Astrocyte (in vitro differentiated cells and primary cell): ENCODE measurements around the gene DOK5. TPM values are rescaled to one million over a fixed set of nuclear protein-coding genes. Genes with fewer than 3 reads are reported as not detected.

ENCODE experiments used
- DNase-seq: peaks from one replicate; pipeline ENCODE4 v3.0.0-alpha.2; 2010; ENCODE audit warnings: low read depth
- FAIRE-seq: peaks from 2 replicates; lab custom pipeline; 2011; peaks lifted over from hg19 to GRCh38; lab: Jason Lieb, UNC
- H2AFZ ChIP-seq: 2 replicates; pipeline ENCODE4 v1.6.0; 2012; ENCODE audit warnings: low read depth, low read length, inconsistent platforms
- H3K27ac ChIP-seq: 2 replicates; pipeline ENCODE4 v1.5.1; 2011; ENCODE audit warnings: low read depth, low read length, inconsistent platforms
- H3K27me3 ChIP-seq: 2 replicates; pipeline ENCODE4 v1.6.0; 2011; ENCODE audit warnings: low read length, inconsistent platforms; ENCODE audit not compliant: insufficient read depth
- H3K36me3 ChIP-seq: 2 replicates; pipeline ENCODE4 v1.5.1; 2011; ENCODE audit warnings: low read length, inconsistent platforms; ENCODE audit not compliant: insufficient read depth
- H3K4me1 ChIP-seq: 2 replicates; pipeline ENCODE4 v1.5.1; 2011; ENCODE audit warnings: low read length, inconsistent platforms; ENCODE audit not compliant: insufficient read depth
- H3K4me2 ChIP-seq: 2 replicates; pipeline ENCODE4 v1.6.0; 2012; ENCODE audit warnings: low read length, inconsistent platforms
- H3K4me3 ChIP-seq: 2 replicates; pipeline ENCODE4 v1.5.1; 2011; ENCODE audit warnings: low read depth, mild to moderate bottlenecking, low read length, inconsistent platforms; ENCODE audit not compliant: insufficient read depth
- H3K79me2 ChIP-seq: 2 replicates; pipeline ENCODE4 v1.6.0; 2012; ENCODE audit warnings: mild to moderate bottlenecking, low read length, inconsistent platforms; ENCODE audit not compliant: insufficient read depth
- H3K9ac ChIP-seq: 2 replicates; pipeline ENCODE4 v1.6.0; 2012; ENCODE audit warnings: mild to moderate bottlenecking, low read length, inconsistent platforms
- H3K9me3 ChIP-seq: 2 replicates; pipeline ENCODE4 v1.5.1; 2012; ENCODE audit warnings: low read depth, mild to moderate bottlenecking, low read length, inconsistent platforms; ENCODE audit not compliant: insufficient read depth
- H4K20me1 ChIP-seq: 2 replicates; pipeline ENCODE4 v1.6.0; 2012; ENCODE audit warnings: low read length, inconsistent platforms; ENCODE audit not compliant: insufficient read depth
- H3K27ac Mint-ChIP-seq: one replicate; pipeline ENCODE4 v1.8.0; 2021; ENCODE audit warnings: mild to moderate bottlenecking, mixed read lengths; ENCODE audit not compliant: unreplicated experiment
- H3K27me3 Mint-ChIP-seq: one replicate; pipeline ENCODE4 v1.8.0; 2021; ENCODE audit warnings: low read depth, mixed read lengths; ENCODE audit not compliant: unreplicated experiment
- H3K36me3 Mint-ChIP-seq: one replicate; pipeline ENCODE4 v1.8.0; 2021; ENCODE audit warnings: low read depth, mixed read lengths; ENCODE audit not compliant: unreplicated experiment
- H3K4me1 Mint-ChIP-seq: one replicate; pipeline ENCODE4 v1.8.0; 2021; ENCODE audit warnings: low read depth, mixed read lengths; ENCODE audit not compliant: unreplicated experiment
- H3K4me3 Mint-ChIP-seq: one replicate; pipeline ENCODE4 v1.8.0; 2021; ENCODE audit warnings: mild to moderate bottlenecking, moderate library complexity, mixed read lengths; ENCODE audit not compliant: unreplicated experiment
- H3K9me3 Mint-ChIP-seq: one replicate; pipeline ENCODE4 v1.8.0; 2021; ENCODE audit warnings: mild to moderate bottlenecking, mixed read lengths; ENCODE audit not compliant: unreplicated experiment
- EZH2 ChIP-seq: IDR thresholded peaks from 2 replicates; pipeline ENCODE4 v1.6.1; 2012; ENCODE audit warnings: mild to moderate bottlenecking, low read length, inconsistent platforms; ENCODE audit not compliant: insufficient read depth
- total RNA-seq: library from RNA; stranded (reverse); gene quantifications from 2 replicates; pipeline ENCODE4 v1.2.1, GENCODE V29; 2021
- TF ChIP-seq, protein P1 (sequence below): IDR thresholded peaks from 2 replicates; pipeline ENCODE4 v1.5.1; 2011; ENCODE audit warnings: low read depth, mild to moderate bottlenecking, inconsistent platforms, low read length, moderate library complexity; ENCODE audit not compliant: insufficient read depth

The DOK5 gene
- total RNA-seq, 1 donor from 2014 or later: 1.2 TPM

DNA sequence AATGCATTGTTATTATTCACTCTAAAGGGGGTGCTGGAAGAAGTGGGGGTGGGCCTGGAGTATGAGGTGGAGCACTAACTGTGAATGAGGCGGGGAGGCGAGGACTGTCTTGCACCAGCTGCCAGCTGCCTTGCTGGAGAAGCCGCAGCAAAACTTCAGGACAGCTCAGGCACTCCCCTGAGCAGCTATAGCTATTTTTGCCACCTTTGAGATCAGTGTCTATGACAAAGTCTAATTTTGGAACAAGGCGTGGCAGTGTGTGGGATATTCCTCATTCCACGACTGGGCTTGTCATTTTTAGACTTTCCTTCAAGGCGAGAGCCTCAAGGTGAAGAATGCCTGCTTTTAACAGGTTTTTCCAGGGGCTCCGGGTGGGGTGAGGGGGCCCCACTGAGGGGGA, 143.8 kb downstream of the DOK5 start:
- no peak overlapping the region for H2AFZ ChIP-seq
- peak overlapping the region; percentile 21 for H3K27ac Mint-ChIP-seq
- peaks cover 14% of the 10 kb centered on the region for H3K4me1 Mint-ChIP-seq
- DNase-seq (no peak), FAIRE-seq (no peak)
- no peaks in the 10 kb centered on the region for H3K9me3 ChIP-seq
- H3K27me3 ChIP-seq: no peaks in the 10 kb centered on the region
- no peak overlapping the region for H3K4me3 Mint-ChIP-seq
- no peaks in the 10 kb centered on the region for H3K9me3 Mint-ChIP-seq
- no peak overlapping the region for H3K4me2 ChIP-seq
- H3K9ac ChIP-seq: no peak overlapping the region
- peaks cover 13% of the 10 kb centered on the region for H3K4me1 ChIP-seq
- no peak overlapping the region for H3K4me3 ChIP-seq
- H3K79me2 ChIP-seq: no peaks in the 10 kb centered on the region
- H3K36me3 ChIP-seq: no peaks in the 10 kb centered on the region
- no peaks in the 10 kb centered on the region for H3K36me3 Mint-ChIP-seq
- H3K27me3 Mint-ChIP-seq: no peaks in the 10 kb centered on the region
- H4K20me1 ChIP-seq: no peaks in the 10 kb centered on the region
- no peak overlapping the region for H3K27ac ChIP-seq
- no peak for TF ChIP-seq EZH2
- TF ChIP-seq, protein P1, sequence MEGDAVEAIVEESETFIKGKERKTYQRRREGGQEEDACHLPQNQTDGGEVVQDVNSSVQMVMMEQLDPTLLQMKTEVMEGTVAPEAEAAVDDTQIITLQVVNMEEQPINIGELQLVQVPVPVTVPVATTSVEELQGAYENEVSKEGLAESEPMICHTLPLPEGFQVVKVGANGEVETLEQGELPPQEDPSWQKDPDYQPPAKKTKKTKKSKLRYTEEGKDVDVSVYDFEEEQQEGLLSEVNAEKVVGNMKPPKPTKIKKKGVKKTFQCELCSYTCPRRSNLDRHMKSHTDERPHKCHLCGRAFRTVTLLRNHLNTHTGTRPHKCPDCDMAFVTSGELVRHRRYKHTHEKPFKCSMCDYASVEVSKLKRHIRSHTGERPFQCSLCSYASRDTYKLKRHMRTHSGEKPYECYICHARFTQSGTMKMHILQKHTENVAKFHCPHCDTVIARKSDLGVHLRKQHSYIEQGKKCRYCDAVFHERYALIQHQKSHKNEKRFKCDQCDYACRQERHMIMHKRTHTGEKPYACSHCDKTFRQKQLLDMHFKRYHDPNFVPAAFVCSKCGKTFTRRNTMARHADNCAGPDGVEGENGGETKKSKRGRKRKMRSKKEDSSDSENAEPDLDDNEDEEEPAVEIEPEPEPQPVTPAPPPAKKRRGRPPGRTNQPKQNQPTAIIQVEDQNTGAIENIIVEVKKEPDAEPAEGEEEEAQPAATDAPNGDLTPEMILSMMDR: no peak

DNA sequence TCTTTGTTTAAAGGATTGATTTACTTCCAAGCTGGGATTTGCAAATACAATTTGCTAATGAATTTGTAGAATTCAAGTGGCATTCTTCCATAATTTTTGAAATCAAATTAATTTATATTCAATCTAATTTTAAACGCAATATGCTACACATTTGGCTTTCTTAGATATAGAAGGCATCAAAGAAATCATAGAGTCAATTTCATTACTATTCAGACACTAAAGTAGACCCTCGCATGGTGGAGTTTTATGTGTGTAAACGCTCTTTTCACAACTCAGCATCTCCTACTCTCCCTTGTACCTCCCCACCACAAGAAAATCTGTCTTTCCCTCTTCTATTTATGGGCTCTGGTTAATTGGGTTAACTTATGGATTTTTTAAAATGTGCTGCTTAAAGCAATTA, 144.3 kb downstream of the DOK5 start:
- Histone ChIP-seq H3K9me3 (no peaks in the 10 kb centered on the region), H2AFZ (no peak overlapping the region), H3K79me2 (no peaks in the 10 kb centered on the region), H3K4me2 (no peak overlapping the region), H3K4me3 (no peak overlapping the region), H3K4me1 (peaks cover 14% of the 10 kb centered on the region), H3K36me3 (no peaks in the 10 kb centered on the region), H3K27ac (no peak overlapping the region), H4K20me1 (no peaks in the 10 kb centered on the region), H3K27me3 (no peaks in the 10 kb centered on the region), H3K9ac (no peak overlapping the region)
- Mint-ChIP-seq H3K9me3 (no peaks in the 10 kb centered on the region), H3K36me3 (no peaks in the 10 kb centered on the region), H3K4me1 (peaks cover 14% of the 10 kb centered on the region), H3K27me3 (no peaks in the 10 kb centered on the region), H3K27ac (no peak overlapping the region), H3K4me3 (no peak overlapping the region)
- FAIRE-seq (no peak), DNase-seq (no peak)
- TF ChIP-seq, protein P1: no peak
- no peak for TF ChIP-seq EZH2

DNA sequence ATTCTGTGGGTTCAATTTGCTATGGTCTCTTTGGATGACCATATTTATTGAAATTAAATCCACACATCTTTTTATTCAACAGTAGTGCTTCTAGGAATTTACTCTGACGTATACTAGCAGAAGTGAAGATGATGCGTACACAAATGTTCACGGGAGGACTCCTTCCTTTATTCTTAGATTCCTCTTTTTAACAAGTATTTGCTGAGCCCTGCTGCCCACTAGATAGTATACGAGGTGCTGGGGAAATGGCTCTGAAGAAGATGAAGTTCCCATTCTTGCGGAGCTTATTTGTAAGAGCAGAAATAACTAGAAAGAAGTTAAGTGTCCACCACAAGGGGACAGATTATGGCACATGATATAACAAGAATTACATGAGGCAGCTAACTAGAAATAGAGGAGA, 145.2 kb downstream of the DOK5 start:
- no peak overlapping the region for H3K4me3 ChIP-seq
- H3K4me3 Mint-ChIP-seq: no peak overlapping the region
- H3K4me2 ChIP-seq: no peak overlapping the region
- H3K27me3 ChIP-seq: no peaks in the 10 kb centered on the region
- no peak overlapping the region for H3K9ac ChIP-seq
- H4K20me1 ChIP-seq: no peaks in the 10 kb centered on the region
- H3K9me3 Mint-ChIP-seq: no peaks in the 10 kb centered on the region
- FAIRE-seq (no peak), DNase-seq (no peak)
- no peak for TF ChIP-seq EZH2
- TF ChIP-seq, protein P1: no peak
- no peaks in the 10 kb centered on the region for H3K79me2 ChIP-seq
- no peak overlapping the region for H3K27ac Mint-ChIP-seq
- no peaks in the 10 kb centered on the region for H3K36me3 Mint-ChIP-seq
- no peak overlapping the region for H2AFZ ChIP-seq
- no peaks in the 10 kb centered on the region for H3K9me3 ChIP-seq
- no peak overlapping the region for H3K27ac ChIP-seq
- H3K36me3 ChIP-seq: no peaks in the 10 kb centered on the region
- H3K4me1 Mint-ChIP-seq: peaks cover 18% of the 10 kb centered on the region
- H3K27me3 Mint-ChIP-seq: no peaks in the 10 kb centered on the region
- peaks cover 19% of the 10 kb centered on the region for H3K4me1 ChIP-seq
